GM13976 (cell line): ENCODE results near the gene NEK8.
"Not testable (repeated sequence)": the region's sequence is repeated elsewhere in the genome, so short reads cannot be mapped to it uniquely, and the experiment has no call there.

Experiments
- DNase-seq: peaks from one replicate; pipeline ENCODE4 v3.0.0; 2012; ENCODE audit warnings: low spot score
- in situ Hi-C: fragments of 300-500 bp; cut with MboI; formaldehyde crosslinking; loops from one replicate; pipeline ENCODE4 v1.12.0; 2022; ENCODE audit warnings: low sequenced_read_pairs, mixed read lengths, inconsistent platforms; ENCODE audit not compliant: unreplicated experiment
- TF ChIP-seq, protein P1 (sequence below): IDR thresholded peaks from 2 replicates; pipeline ENCODE4 v1.5.1; 2012; ENCODE audit warnings: borderline replicate concordance, mild to moderate bottlenecking; ENCODE audit not compliant: insufficient read depth; ENCODE audit errors: extremely low read depth, missing control alignments, control extremely low read depth

The NEK8 gene

GRCh38 chr17:28777178-28777577 is 48.6 kb downstream of the NEK8 start:
- TF ChIP-seq, protein P1, sequence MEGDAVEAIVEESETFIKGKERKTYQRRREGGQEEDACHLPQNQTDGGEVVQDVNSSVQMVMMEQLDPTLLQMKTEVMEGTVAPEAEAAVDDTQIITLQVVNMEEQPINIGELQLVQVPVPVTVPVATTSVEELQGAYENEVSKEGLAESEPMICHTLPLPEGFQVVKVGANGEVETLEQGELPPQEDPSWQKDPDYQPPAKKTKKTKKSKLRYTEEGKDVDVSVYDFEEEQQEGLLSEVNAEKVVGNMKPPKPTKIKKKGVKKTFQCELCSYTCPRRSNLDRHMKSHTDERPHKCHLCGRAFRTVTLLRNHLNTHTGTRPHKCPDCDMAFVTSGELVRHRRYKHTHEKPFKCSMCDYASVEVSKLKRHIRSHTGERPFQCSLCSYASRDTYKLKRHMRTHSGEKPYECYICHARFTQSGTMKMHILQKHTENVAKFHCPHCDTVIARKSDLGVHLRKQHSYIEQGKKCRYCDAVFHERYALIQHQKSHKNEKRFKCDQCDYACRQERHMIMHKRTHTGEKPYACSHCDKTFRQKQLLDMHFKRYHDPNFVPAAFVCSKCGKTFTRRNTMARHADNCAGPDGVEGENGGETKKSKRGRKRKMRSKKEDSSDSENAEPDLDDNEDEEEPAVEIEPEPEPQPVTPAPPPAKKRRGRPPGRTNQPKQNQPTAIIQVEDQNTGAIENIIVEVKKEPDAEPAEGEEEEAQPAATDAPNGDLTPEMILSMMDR, result no peak
- no peak for DNase-seq
- in situ Hi-C loops, result no loop called here

GRCh38 chr17:28779601-28780000 is 51.0 kb downstream of the NEK8 start:
- DNase-seq, in situ Hi-C loops: not testable (repeated sequence)

DNA sequence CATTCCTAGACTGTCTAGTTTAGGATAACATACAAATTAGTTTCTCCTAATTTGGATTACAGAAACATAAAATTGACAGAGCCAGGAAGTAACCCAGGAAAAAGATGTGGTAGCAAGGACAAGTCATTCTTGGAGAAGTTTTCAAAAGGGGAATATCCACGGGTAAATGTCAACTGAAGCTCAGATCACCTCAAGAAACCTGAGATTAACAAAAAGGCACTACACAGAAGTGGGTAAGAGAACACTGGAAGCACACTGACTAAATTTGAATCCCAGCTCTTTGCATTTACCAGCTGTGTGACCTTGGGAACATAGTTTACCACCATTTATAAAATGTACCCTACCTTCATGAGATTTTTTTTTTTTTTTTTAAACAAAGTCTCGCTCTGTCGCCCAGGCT is 54.6 kb downstream of the NEK8 start:
- TF ChIP-seq, protein P1, result no peak
- in situ Hi-C loops, result no loop called here
- no peak for DNase-seq

- DNase-seq, result no peak
- in situ Hi-C loops, result no loop called here
- TF ChIP-seq, protein P1, result no peak
These were observed 59.5 kb downstream of the NEK8 start for GRCh38 chr17:28788100-28788499.
